ENCODE data around the gene CORO1A.
"Not testable (repeated sequence)": the region's sequence is repeated elsewhere in the genome, so short reads cannot be mapped to it uniquely, and the experiment has no call there.

CORO1A gene

GRCh38 chr16:30206252-30206651, 22.9 kb downstream of the CORO1A start:
- not testable (repeated sequence) for DNase-seq

GRCh38 chr16:30207063-30207704, 23.8 kb downstream of the CORO1A start:
- not testable (repeated sequence) for DNase-seq

DNA sequence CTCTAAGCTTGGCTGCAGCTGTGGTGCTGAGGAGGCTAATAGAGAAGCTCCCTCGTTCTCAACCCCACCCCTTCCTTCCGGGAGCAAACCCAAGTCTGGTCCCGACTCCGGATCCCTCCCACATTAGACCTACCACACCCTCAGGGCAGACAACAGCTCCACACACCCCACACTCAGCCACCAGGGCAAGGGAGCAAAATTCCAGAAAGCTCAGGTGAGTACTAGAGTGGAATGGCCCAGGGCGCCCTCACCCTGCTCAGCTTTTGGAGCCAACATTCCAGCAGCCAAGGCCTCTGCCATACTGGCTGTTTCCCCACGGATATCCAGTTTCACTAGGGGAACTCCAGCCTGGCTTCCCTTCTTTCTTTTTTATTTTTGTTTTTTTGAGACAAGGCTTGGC, 25.6 kb downstream of the CORO1A start:
- not testable (repeated sequence) for DNase-seq

DNA sequence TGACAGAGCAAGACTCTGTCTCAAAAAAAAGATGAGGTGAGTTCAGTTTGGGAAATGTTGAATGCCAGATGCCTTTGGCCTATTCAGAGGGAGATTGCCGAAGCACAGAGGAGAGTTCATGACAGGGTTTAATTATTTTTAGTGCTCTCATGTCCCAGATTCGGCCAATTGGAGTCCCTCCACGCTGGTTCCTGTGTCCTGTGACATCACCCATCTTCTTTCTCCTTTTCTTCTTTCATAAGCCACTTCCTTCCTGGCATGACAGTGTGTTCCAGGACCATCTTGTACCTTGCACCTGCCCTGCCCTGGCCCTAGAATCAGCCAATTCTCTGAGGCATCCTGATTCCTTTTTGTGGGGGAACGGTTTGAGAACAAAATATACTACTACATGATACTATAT, 28.0 kb downstream of the CORO1A start:
- DNase-seq, result not testable (repeated sequence)

DNA sequence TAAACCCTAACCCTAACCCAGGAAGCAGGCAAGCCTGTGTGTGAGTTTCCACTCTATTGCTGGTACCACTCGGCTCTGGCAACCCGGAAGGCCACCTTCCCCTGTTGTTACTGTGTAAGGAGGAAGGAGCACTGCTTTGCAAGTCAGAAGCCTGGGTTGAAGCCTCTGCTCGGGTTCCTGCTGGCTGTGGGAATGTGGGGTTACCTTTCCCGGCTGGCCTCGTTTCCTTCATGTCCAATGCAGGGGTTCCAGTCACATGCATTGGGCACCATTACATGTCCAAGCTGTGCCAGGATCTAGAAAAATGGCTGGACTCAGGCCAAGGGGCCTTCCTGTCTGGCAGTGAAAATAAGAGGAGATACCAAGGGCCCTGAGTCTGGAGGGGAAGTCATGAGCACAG, 33.7 kb downstream of the CORO1A start:
- not testable (repeated sequence) for DNase-seq

All from hematopoietic multipotent progenitor cell treated with erythropoietin and hydrocortisone succinate and interleukin-3 and kit ligand, for 4 days (in vitro differentiated cells).